Right lung (tissue), 5 donors: Measurements from ENCODE around the gene ADK. TPM values are rescaled to one million over a fixed set of nuclear protein-coding genes. Genes with fewer than 3 reads are reported as not detected.
A peak's percentile ranks its signal among the peaks of the same experiment; 100 is the strongest.
"Not testable (repeated sequence)": the region's sequence is repeated elsewhere in the genome, so short reads cannot be mapped to it uniquely, and the experiment has no call there.

Experiments used
- DNase-seq, 2 donors: peaks; one replicate each; pipeline ENCODE4 v3.0.0-alpha.2; 2013
- polyA plus RNA-seq, 5 donors: library from polyadenylated mRNA; unstranded; fragments of 120-200 nt; gene quantifications; one replicate each; pipeline versions ENCODE4 v1.2.1 to v1.2.3, GENCODE V29; 2013; ENCODE audit warnings: inconsistent platforms in 1 of 5, low replicate concordance in 1 of 5; ENCODE audit not compliant: insufficient read length in 5 of 5, insufficient read depth in 1 of 5

The ADK gene
- polyA plus RNA-seq, 5 donors, result 44.0 to 74.0 (median 58.8) TPM

GRCh38 chr10:74542077-74542476 lies 391.1 kb downstream of the ADK start:
- DNase-seq, result peak; percentile 61 to 77

- no peak for DNase-seq
Observed at GRCh38 chr10:74543276-74543675, 392.3 kb downstream of the ADK start.

GRCh38 chr10:74544106-74544505 lies 393.1 kb downstream of the ADK start:
- no peak for DNase-seq

- DNase-seq, result no peak
Observed at GRCh38 chr10:74548676-74549075, 397.7 kb downstream of the ADK start.

- no peak for DNase-seq
Observed at GRCh38 chr10:74556072-74556705, 405.2 kb downstream of the ADK start.

GRCh38 chr10:74557098-74557497 lies 406.1 kb downstream of the ADK start:
- no peak for DNase-seq

- DNase-seq, result no peak
Observed at GRCh38 chr10:74558403-74558802, 407.4 kb downstream of the ADK start.

GRCh38 chr10:74558897-74559296 lies 407.9 kb downstream of the ADK start:
- no peak for DNase-seq

- DNase-seq, result not testable (repeated sequence)
Observed at GRCh38 chr10:74568896-74569295, 417.9 kb downstream of the ADK start.

GRCh38 chr10:74573497-74573896 lies 422.5 kb downstream of the ADK start:
- DNase-seq, result not testable (repeated sequence)

- DNase-seq, result no peak
Observed at GRCh38 chr10:74575191-74575720, 424.2 kb downstream of the ADK start.

GRCh38 chr10:74575912-74576311 lies 424.9 kb downstream of the ADK start:
- DNase-seq, result no peak

- no peak for DNase-seq
Observed at GRCh38 chr10:74576586-74576985, 425.6 kb downstream of the ADK start.

- not testable (repeated sequence) for DNase-seq
Observed at GRCh38 chr10:74580438-74580837, 429.4 kb downstream of the ADK start.

- no peak for DNase-seq
Observed at GRCh38 chr10:74582566-74582965, 431.5 kb downstream of the ADK start.

GRCh38 chr10:74585231-74586087 lies 434.4 kb downstream of the ADK start:
- DNase-seq, result no peak

GRCh38 chr10:74586088-74586585 lies 435.1 kb downstream of the ADK start:
- no peak for DNase-seq

- DNase-seq, result peak in 1 of 2 donors; percentile 21
Observed at GRCh38 chr10:74587109-74587854, 436.3 kb downstream of the ADK start.

- peak; percentile 95 to 96 for DNase-seq
Observed at GRCh38 chr10:74589226-74589673, 438.2 kb downstream of the ADK start.

- DNase-seq, result no peak
Observed at GRCh38 chr10:74589851-74590250, 438.8 kb downstream of the ADK start.

GRCh38 chr10:74593470-74593869 lies 442.4 kb downstream of the ADK start:
- DNase-seq, result peak; percentile 82

GRCh38 chr10:74596713-74597112 lies 445.7 kb downstream of the ADK start:
- DNase-seq, result no peak
